ENCODE results near the gene ARHGEF26. TPM values are rescaled to one million over a fixed set of nuclear protein-coding genes. Genes with fewer than 3 reads are reported as not detected.

The ARHGEF26 gene
- total and polyA plus RNA-seq, 2 experiments from 2014 or later: 9.4 to 16.9 TPM

GRCh38 chr3:154074966-154075365 lies 46.2 kb upstream of the ARHGEF26 start (continued):
- no peak for TF ChIP-seq ZNF462 (CRISPR knock-in tag; IDR thresholded peaks at IDR 0.05)

GRCh38 chr3:154078672-154079071 lies 42.5 kb upstream of the ARHGEF26 start:
- Histone ChIP-seq H3K9me2 (ENCODE audit: insufficient read depth) (no peaks in the 10 kb centered on the region), H4K20me1 (replicated peaks; ENCODE audit: insufficient read depth) (no peaks in the 10 kb centered on the region), H3K27me3 (ENCODE audit: insufficient read depth) (no peaks in the 10 kb centered on the region), H3K36me3 (ENCODE audit: insufficient read depth) (no peaks in the 10 kb centered on the region), H3K4me2 (no peak overlapping the region), H3K4me3 (no peak overlapping the region), H3K79me2 (replicated peaks; ENCODE audit: insufficient read depth) (no peaks in the 10 kb centered on the region), H3K4me1 (ENCODE audit: insufficient read depth) (no peaks in the 10 kb centered on the region), H3K27ac (ENCODE audit: low read depth) (no peak overlapping the region), H2AFZ (no peak overlapping the region), H3F3A (replicated peaks; ENCODE audit: low read depth) (no peaks in the 10 kb centered on the region)
- peaks cover 24% of the 10 kb centered on the region for H3K9me3 Mint-ChIP-seq
- no peak overlapping the region for H3K27ac Mint-ChIP-seq
- no peaks in the 10 kb centered on the region for H3K27me3 Mint-ChIP-seq (ENCODE audit: insufficient read depth, low read depth, poor library complexity)
- ATAC-seq: no peak
- peaks cover 9% of the 10 kb centered on the region for H3K36me3 Mint-ChIP-seq (ENCODE audit: low read depth)
- TF ChIP-seq CREB1 (CRISPR knock-in tag; IDR thresholded peaks at IDR 0.05; ENCODE audit: low read depth) (no peak), EZH2 (IDR thresholded peaks at IDR 0.05; ENCODE audit: low read depth, unreplicated experiment) (no peak), NANOG (IDR thresholded peaks at IDR 0.05; ENCODE audit: borderline replicate concordance) (no peak), REST (IDR thresholded peaks at IDR 0.05; ENCODE audit: unreplicated experiment) (no peak), ETS1 (IDR thresholded peaks at IDR 0.05) (no peak), EZH2phosphoT487 (IDR thresholded peaks at IDR 0.05; ENCODE audit: unreplicated experiment) (no peak), STAT1 (IDR thresholded peaks at IDR 0.05; ENCODE audit: unreplicated experiment) (no peak)
- no peak overlapping the region for H3K4me3 Mint-ChIP-seq
- DNase-seq (ENCODE audit: low spot score): no peak
- H3K4me1 Mint-ChIP-seq: no peaks in the 10 kb centered on the region

Data from GM23338 (cell line).